Osteoblast (primary cell): ENCODE measurements around the gene CDX2. TPM values are rescaled to one million over a fixed set of nuclear protein-coding genes. Genes with fewer than 3 reads are reported as not detected.
A peak's percentile ranks its signal among the peaks of the same experiment; 100 is the strongest.

Experiments
- DNase-seq: peaks from one replicate; pipeline ENCODE4 v3.0.0; 2011; ENCODE audit warnings: low spot score, mixed read lengths; ENCODE audit not compliant: insufficient read length; ENCODE audit errors: missing footprints
- H2AFZ ChIP-seq: 2 replicates; pipeline ENCODE4 v1.6.0; 2011; ENCODE audit warnings: mild to moderate bottlenecking, low read length
- H3K27ac ChIP-seq: 2 replicates; pipeline ENCODE4 v1.5.1; 2011; ENCODE audit warnings: mild to moderate bottlenecking, low read depth, low read length, moderate library complexity
- H3K27me3 ChIP-seq: 2 replicates; pipeline ENCODE4 v1.6.0; 2012; ENCODE audit warnings: mild to moderate bottlenecking, control low read depth, inconsistent platforms, low read length, moderate library complexity; ENCODE audit not compliant: insufficient read depth
- H3K36me3 ChIP-seq: 2 replicates; pipeline ENCODE4 v1.5.1; 2011; ENCODE audit warnings: mild to moderate bottlenecking, low read length, control low read depth, moderate library complexity; ENCODE audit not compliant: insufficient read depth
- H3K4me1 ChIP-seq: 2 replicates; pipeline ENCODE4 v1.5.1; 2011; ENCODE audit warnings: mild to moderate bottlenecking, low read length, control low read depth, moderate library complexity; ENCODE audit not compliant: insufficient read depth
- H3K4me2 ChIP-seq: 2 replicates; pipeline ENCODE4 v1.6.0; 2011; ENCODE audit warnings: mild to moderate bottlenecking, low read length; ENCODE audit not compliant: insufficient read depth
- H3K4me3 ChIP-seq: fragments of 200-600 bp; sonication (generic); 3 replicates; pipeline ENCODE4 v1.5.1; 2012; ENCODE audit warnings: mild to moderate bottlenecking, low read length, inconsistent platforms; ENCODE audit not compliant: insufficient read depth
- H3K79me2 ChIP-seq: 2 replicates; pipeline ENCODE4 v1.6.0; 2012; ENCODE audit warnings: mild to moderate bottlenecking, low read length, control low read depth, inconsistent platforms; ENCODE audit not compliant: insufficient read depth
- H3K9me3 ChIP-seq: 2 replicates; pipeline ENCODE4 v1.5.1; 2011; ENCODE audit warnings: low read depth, low read length, control low read depth
- H4K20me1 ChIP-seq: 2 replicates; pipeline ENCODE4 v1.6.0; 2012; ENCODE audit warnings: mild to moderate bottlenecking, low read length, control low read depth; ENCODE audit not compliant: insufficient read depth
- total RNA-seq: library from RNA; depleted of rRNA; stranded (reverse); fragments of >200 nt; gene quantifications from 2 replicates; pipeline ENCODE4 v1.2.3, GENCODE V29; 2012
- TF ChIP-seq, protein P1 (sequence below): IDR thresholded peaks from 2 replicates; pipeline ENCODE4 v1.5.1; 2011; ENCODE audit warnings: mild to moderate bottlenecking, low read depth, low read length, moderate library complexity; ENCODE audit errors: extremely low read depth

The CDX2 gene
- total RNA-seq, 1 donor, result not detected

DNA sequence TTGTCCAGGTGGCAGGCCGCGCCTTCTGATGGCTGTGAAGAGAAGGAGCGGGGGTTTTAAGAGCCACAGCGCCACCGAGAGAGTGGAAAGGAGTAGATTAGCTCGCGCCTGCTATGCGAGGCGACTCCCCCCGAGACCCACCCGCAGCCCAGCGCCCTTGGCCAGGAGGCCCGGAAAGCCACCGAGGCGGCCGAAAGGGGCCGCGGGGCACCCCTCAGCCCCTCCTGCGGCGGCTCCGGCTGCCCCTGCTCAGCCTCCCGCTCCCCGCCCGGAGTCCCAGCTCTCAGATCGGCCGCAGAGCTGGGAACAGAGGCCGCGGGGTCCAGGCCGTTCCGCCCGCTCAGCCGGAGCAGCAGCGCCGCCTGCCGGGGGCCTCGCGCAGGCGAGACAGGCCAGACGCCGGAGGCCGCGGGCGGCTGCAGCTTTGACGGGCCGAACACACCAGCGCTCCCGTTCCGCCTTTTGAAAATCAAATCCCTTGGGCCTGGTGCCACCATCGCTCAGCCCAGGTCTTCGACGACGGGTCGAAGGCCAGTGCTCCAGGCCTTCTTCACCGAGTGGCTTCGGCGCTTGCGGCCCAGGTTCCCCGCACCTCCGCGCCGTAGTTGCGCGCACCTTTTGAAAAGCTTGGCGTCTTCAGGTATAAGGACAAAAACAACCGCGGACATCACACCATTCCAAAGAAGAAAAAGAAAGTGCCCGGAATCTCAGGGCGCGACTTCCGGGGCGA is 15.3 kb downstream of the CDX2 start:
- no peaks in the 10 kb centered on the region for H3K79me2 ChIP-seq
- H3K4me2 ChIP-seq, result peak overlapping the region; percentile 78
- no peaks in the 10 kb centered on the region for H3K36me3 ChIP-seq
- H3K4me3 ChIP-seq, result peak overlapping the region; percentile 66
- H2AFZ ChIP-seq, result peak overlapping the region; percentile 70
- H3K9me3 ChIP-seq, result no peaks in the 10 kb centered on the region
- peaks cover 55% of the 10 kb centered on the region for H3K27me3 ChIP-seq
- no peaks in the 10 kb centered on the region for H3K4me1 ChIP-seq
- DNase-seq, result peak; percentile 98
- no peak overlapping the region for H3K27ac ChIP-seq
- TF ChIP-seq, protein P1, sequence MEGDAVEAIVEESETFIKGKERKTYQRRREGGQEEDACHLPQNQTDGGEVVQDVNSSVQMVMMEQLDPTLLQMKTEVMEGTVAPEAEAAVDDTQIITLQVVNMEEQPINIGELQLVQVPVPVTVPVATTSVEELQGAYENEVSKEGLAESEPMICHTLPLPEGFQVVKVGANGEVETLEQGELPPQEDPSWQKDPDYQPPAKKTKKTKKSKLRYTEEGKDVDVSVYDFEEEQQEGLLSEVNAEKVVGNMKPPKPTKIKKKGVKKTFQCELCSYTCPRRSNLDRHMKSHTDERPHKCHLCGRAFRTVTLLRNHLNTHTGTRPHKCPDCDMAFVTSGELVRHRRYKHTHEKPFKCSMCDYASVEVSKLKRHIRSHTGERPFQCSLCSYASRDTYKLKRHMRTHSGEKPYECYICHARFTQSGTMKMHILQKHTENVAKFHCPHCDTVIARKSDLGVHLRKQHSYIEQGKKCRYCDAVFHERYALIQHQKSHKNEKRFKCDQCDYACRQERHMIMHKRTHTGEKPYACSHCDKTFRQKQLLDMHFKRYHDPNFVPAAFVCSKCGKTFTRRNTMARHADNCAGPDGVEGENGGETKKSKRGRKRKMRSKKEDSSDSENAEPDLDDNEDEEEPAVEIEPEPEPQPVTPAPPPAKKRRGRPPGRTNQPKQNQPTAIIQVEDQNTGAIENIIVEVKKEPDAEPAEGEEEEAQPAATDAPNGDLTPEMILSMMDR, result peak; percentile 67
- H4K20me1 ChIP-seq, result no peaks in the 10 kb centered on the region

DNA sequence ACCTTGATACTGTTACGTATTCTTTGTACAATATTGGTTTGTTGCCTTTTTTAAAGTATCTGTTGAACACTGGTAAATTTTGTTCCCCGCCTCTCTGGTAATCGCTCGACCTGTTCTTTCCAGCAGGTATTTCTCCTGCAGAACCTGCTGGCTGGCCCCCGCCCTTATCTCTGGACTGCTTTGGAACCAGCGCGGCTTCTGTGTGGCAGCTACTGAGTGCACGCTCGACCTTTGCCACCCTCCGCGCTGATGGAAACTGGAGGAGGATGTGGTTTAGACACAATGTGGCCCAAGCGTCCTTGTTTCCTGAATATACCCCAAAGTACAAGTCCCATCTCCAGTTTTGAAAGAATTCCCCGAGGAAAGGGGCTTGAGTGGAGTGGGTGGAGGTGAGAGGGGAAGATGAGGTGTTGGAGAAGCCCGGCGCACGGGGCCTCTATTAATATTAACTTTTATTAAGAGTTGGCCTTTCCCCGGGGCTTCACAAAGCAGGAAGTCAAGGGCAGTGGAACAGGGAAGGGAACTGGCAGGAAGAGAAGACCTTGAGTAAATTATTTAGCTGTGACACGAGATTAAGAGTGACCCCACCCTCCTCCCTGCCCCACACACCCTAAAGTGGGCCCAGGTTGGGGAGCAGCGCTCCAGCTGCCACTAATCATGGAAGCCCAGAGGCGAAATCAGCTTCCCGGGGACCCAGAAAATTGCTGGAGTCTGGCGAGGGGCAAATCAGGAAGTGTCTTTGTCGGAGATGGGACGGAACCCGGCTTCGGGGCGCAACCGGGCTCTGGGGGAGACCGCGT is 16.0 kb downstream of the CDX2 start:
- Histone ChIP-seq H2AFZ (peak overlapping the region; percentile 68), H3K4me1 (no peaks in the 10 kb centered on the region), H3K79me2 (no peaks in the 10 kb centered on the region), H3K9me3 (no peaks in the 10 kb centered on the region), H3K36me3 (no peaks in the 10 kb centered on the region), H3K4me2 (peak overlapping the region; percentile 78), H3K27ac (no peak overlapping the region), H3K27me3 (peaks cover 53% of the 10 kb centered on the region), H3K4me3 (peak overlapping the region; percentile 66), H4K20me1 (no peaks in the 10 kb centered on the region)
- peak; percentile 49 for DNase-seq
- TF ChIP-seq, protein P1, result no peak

DNA sequence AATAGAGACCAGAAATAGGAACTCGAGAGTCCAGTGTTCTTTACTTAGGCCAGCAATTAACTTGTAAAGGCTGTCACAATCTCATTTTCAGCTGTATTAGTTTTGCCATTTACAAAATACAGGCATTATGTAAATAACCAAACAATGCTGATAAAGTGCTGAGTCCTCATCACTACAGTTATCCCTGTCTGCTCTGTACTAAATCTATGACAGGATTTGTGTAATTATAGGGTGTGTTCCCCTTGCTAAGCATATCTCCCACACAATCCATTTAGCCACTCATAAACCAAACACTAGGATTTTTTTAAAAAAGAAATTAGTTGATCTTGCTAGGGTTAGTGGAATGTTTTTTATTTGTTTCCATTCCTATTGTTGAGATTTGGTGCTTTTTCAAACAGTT is 26.1 kb downstream of the CDX2 start:
- H3K4me2 ChIP-seq, result no peak overlapping the region
- H3K27me3 ChIP-seq, result peaks cover 3% of the 10 kb centered on the region
- no peaks in the 10 kb centered on the region for H3K9me3 ChIP-seq
- no peak overlapping the region for H3K27ac ChIP-seq
- no peaks in the 10 kb centered on the region for H3K4me1 ChIP-seq
- no peak overlapping the region for H3K4me3 ChIP-seq
- no peak for DNase-seq
- H4K20me1 ChIP-seq, result no peaks in the 10 kb centered on the region
- no peaks in the 10 kb centered on the region for H3K36me3 ChIP-seq
- TF ChIP-seq, protein P1, result no peak
- H3K79me2 ChIP-seq, result no peaks in the 10 kb centered on the region
- H2AFZ ChIP-seq, result no peak overlapping the region
